ENCODE data around the gene IFRD2.

DNA sequence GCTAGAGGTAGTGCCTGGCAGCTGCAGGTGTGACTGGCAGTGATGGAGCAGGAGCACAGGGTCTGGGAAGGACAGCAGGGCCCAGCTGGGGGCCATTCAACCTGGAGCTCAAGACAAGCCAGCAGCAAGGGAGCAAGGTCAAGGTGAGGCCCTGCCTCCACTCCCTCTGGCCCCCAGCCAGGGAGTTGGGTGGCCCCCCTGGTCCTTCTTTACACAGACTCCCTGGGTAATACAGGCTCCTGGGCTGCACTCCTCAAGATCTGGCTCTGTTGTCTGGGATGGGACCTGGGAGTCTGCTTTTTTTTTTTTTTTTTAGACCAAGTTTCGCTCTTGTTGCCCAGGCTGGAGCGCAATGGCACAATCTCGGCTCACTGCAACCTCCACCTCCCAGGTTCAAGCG is 41.7 kb downstream of the IFRD2 start:
- TF ChIP-seq POLR2A (IDR thresholded peaks at IDR 0.05) (no peak), EP300 (IDR thresholded peaks at IDR 0.05) (no peak)
- TF ChIP-seq, protein P1, sequence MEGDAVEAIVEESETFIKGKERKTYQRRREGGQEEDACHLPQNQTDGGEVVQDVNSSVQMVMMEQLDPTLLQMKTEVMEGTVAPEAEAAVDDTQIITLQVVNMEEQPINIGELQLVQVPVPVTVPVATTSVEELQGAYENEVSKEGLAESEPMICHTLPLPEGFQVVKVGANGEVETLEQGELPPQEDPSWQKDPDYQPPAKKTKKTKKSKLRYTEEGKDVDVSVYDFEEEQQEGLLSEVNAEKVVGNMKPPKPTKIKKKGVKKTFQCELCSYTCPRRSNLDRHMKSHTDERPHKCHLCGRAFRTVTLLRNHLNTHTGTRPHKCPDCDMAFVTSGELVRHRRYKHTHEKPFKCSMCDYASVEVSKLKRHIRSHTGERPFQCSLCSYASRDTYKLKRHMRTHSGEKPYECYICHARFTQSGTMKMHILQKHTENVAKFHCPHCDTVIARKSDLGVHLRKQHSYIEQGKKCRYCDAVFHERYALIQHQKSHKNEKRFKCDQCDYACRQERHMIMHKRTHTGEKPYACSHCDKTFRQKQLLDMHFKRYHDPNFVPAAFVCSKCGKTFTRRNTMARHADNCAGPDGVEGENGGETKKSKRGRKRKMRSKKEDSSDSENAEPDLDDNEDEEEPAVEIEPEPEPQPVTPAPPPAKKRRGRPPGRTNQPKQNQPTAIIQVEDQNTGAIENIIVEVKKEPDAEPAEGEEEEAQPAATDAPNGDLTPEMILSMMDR (IDR thresholded peaks at IDR 0.05), result no peak
